ENCODE results near the gene DNAL1. TPM values are rescaled to one million over a fixed set of nuclear protein-coding genes. Genes with fewer than 3 reads are reported as not detected.

The DNAL1 gene
- total and polyA plus RNA-seq, 10 of the 15 experiments (the other 5 are each of a cell fraction or from before 2014, with no cell fraction given): 2.4 to 18.2 (median 7.4) TPM

DNA sequence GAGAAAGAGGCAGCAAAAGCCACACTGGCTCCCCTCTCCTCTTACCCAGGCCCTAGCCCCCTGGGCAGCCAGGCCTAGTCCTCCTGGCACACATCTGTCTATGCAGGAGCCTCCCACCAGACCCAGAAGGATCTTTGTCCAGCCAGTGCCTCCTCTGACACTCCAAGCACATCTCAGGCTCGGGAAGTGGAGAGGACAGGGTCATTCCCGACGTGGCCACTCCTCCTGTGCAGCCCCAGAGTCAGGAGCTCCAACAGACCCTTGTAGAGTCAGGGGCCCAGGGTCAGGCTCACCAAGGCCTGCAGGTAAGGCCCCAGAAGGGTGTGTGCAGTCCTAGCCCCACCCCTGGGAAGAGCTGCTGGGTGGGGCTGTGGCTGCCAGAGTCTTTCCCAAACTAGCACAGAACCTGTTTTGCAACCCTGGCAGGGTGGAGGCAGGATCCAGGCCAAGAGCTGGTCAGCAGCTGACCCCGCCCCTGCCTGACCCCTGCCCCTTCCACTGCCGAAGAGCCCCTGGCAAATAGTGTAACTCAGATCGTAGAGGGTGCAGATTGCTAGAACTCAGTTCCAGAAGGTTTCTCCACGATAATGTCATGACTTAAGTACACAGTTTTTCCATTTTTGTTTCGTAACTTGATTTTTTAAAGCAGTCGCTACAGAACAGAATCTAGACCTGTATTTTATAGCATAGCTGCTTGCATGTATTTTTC, 96.0 kb downstream of the DNAL1 start:
- H3K4me3 ChIP-seq: peak overlapping the region; percentile 55; the same call in 1 of the 2 replicates
- no peak overlapping the region for H2AFZ ChIP-seq (ENCODE audit: control insufficient read depth, low read depth, low read length)
- H4K20me1 ChIP-seq (ENCODE audit: control insufficient read depth, insufficient read depth): peaks cover 24% of the 10 kb centered on the region
- H3K27ac ChIP-seq (ENCODE audit: control insufficient read depth, insufficient read depth): peak overlapping the region; percentile 81
- ATAC-seq (no peak), FAIRE-seq (no peak), DNase-seq (ENCODE audit: low read depth, low spot score) (no peak)
- BruUV-seq (replicated peaks): no TSS peak
- in situ Hi-C loops (cut with MboI): loop anchor here (5.0 to 25.0 kb wide), 2 partner anchors 87 to 297 kb away; no protein-coding TSS in a partner anchor
- H3K79me2 ChIP-seq (ENCODE audit: control insufficient read depth, insufficient read depth, low read length): peaks cover 76% of the 10 kb centered on the region
- peaks cover 49% of the 10 kb centered on the region for H3K4me1 ChIP-seq (ENCODE audit: control insufficient read depth, insufficient read depth, low read length)
- intact Hi-C loops (cut with micrococcal nuclease; ENCODE audit: unreplicated experiment): no loop called here
- POLR2A ChIA-PET: interaction anchor here (1.3 to 6.7 kb wide), 3 partner anchors 12 to 56 kb away, joined by 3 to 54 read pairs (median 4); no protein-coding TSS in a partner anchor
- WGBS (ENCODE audit: insufficient coverage, insufficient replicate concordance, low lambda C conversion rate, missing lambda C conversion rate): 78% methylated on average over 9 of the region's 9 CpGs
- peaks cover 21 to 44% of the 10 kb centered on the region in 2 experiments for H3K36me3 ChIP-seq (ENCODE audit: control insufficient read depth in 2 of 2, insufficient read depth in 2 of 2, low read length in 1 of 2)
- H3K9me3 ChIP-seq (replicated peaks; ENCODE audit: control insufficient read depth, insufficient read depth, low read length): no peaks in the 10 kb centered on the region
- peak overlapping the region; percentile 96 for H3K4me2 ChIP-seq (ENCODE audit: control insufficient read depth, insufficient read depth)
- SMC1A ChIA-PET (ENCODE audit: uncharacterized antibody, unreplicated experiment): interaction anchor here (0.9 to 6.7 kb wide), 7 partner anchors 8 to 85 kb away, joined by 3 to 60 read pairs (median 11); no protein-coding TSS in a partner anchor
- CTCF ChIA-PET: interaction anchor here (1.6 to 21.0 kb wide), 6 partner anchors 9 to 117 kb away, joined by 4 to 288 read pairs (median 28); a partner anchor contains a TSS
- H3K27me3 ChIP-seq (replicated peaks in 1 of 2; ENCODE audit: control insufficient read depth in 2 of 2, insufficient read depth in 2 of 2, low read length in 1 of 2): no peaks in the 10 kb centered on the region
- RAD21 ChIA-PET (ENCODE audit: unreplicated experiment): interaction anchor here (0.8 to 8.5 kb wide), 11 partner anchors 9 to 86 kb away, joined by 3 to 114 read pairs (median 5); a partner anchor contains a TSS
- no peak overlapping the region for H3K9ac ChIP-seq (ENCODE audit: control insufficient read depth, insufficient read depth, low read length)
- TF ChIP-seq, protein P1, sequence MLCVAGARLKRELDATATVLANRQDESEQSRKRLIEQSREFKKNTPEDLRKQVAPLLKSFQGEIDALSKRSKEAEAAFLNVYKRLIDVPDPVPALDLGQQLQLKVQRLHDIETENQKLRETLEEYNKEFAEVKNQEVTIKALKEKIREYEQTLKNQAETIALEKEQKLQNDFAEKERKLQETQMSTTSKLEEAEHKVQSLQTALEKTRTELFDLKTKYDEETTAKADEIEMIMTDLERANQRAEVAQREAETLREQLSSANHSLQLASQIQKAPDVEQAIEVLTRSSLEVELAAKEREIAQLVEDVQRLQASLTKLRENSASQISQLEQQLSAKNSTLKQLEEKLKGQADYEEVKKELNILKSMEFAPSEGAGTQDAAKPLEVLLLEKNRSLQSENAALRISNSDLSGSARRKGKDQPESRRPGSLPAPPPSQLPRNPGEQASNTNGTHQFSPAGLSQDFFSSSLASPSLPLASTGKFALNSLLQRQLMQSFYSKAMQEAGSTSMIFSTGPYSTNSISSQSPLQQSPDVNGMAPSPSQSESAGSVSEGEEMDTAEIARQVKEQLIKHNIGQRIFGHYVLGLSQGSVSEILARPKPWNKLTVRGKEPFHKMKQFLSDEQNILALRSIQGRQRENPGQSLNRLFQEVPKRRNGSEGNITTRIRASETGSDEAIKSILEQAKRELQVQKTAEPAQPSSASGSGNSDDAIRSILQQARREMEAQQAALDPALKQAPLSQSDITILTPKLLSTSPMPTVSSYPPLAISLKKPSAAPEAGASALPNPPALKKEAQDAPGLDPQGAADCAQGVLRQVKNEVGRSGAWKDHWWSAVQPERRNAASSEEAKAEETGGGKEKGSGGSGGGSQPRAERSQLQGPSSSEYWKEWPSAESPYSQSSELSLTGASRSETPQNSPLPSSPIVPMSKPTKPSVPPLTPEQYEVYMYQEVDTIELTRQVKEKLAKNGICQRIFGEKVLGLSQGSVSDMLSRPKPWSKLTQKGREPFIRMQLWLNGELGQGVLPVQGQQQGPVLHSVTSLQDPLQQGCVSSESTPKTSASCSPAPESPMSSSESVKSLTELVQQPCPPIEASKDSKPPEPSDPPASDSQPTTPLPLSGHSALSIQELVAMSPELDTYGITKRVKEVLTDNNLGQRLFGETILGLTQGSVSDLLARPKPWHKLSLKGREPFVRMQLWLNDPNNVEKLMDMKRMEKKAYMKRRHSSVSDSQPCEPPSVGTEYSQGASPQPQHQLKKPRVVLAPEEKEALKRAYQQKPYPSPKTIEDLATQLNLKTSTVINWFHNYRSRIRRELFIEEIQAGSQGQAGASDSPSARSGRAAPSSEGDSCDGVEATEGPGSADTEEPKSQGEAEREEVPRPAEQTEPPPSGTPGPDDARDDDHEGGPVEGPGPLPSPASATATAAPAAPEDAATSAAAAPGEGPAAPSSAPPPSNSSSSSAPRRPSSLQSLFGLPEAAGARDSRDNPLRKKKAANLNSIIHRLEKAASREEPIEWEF (IDR thresholded peaks at IDR 0.05; ENCODE audit: insufficient replicate concordance, low read depth, low read length): no peak
- TF ChIP-seq SREBF1 (IDR thresholded peaks at IDR 0.05; ENCODE audit: low read length) (no peak), ZNF217 (IDR thresholded peaks at IDR 0.05) (no peak), FOXK2 (IDR thresholded peaks at IDR 0.05) (no peak), NR2C2 (IDR thresholded peaks at IDR 0.05; ENCODE audit: borderline replicate concordance, control insufficient read depth, insufficient read length, low read depth) (no peak), ZNF207 (IDR thresholded peaks at IDR 0.05; ENCODE audit: borderline replicate concordance) (no peak), HCFC1 (IDR thresholded peaks at IDR 0.05; ENCODE audit: low read length) (no peak), NBN (IDR thresholded peaks at IDR 0.05) (no peak)
- TF ChIP-seq, protein P2, sequence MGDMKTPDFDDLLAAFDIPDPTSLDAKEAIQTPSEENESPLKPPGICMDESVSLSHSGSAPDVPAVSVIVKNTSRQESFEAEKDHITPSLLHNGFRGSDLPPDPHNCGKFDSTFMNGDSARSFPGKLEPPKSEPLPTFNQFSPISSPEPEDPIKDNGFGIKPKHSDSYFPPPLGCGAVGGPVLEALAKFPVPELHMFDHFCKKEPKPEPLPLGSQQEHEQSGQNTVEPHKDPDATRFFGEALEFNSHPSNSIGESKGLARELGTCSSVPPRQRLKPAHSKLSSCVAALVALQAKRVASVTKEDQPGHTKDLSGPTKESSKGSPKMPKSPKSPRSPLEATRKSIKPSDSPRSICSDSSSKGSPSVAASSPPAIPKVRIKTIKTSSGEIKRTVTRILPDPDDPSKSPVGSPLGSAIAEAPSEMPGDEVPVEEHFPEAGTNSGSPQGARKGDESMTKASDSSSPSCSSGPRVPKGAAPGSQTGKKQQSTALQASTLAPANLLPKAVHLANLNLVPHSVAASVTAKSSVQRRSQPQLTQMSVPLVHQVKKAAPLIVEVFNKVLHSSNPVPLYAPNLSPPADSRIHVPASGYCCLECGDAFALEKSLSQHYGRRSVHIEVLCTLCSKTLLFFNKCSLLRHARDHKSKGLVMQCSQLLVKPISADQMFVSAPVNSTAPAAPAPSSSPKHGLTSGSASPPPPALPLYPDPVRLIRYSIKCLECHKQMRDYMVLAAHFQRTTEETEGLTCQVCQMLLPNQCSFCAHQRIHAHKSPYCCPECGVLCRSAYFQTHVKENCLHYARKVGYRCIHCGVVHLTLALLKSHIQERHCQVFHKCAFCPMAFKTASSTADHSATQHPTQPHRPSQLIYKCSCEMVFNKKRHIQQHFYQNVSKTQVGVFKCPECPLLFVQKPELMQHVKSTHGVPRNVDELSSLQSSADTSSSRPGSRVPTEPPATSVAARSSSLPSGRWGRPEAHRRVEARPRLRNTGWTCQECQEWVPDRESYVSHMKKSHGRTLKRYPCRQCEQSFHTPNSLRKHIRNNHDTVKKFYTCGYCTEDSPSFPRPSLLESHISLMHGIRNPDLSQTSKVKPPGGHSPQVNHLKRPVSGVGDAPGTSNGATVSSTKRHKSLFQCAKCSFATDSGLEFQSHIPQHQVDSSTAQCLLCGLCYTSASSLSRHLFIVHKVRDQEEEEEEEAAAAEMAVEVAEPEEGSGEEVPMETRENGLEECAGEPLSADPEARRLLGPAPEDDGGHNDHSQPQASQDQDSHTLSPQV (IDR thresholded peaks at IDR 0.05): no peak
- TF ChIP-seq, protein P3, sequence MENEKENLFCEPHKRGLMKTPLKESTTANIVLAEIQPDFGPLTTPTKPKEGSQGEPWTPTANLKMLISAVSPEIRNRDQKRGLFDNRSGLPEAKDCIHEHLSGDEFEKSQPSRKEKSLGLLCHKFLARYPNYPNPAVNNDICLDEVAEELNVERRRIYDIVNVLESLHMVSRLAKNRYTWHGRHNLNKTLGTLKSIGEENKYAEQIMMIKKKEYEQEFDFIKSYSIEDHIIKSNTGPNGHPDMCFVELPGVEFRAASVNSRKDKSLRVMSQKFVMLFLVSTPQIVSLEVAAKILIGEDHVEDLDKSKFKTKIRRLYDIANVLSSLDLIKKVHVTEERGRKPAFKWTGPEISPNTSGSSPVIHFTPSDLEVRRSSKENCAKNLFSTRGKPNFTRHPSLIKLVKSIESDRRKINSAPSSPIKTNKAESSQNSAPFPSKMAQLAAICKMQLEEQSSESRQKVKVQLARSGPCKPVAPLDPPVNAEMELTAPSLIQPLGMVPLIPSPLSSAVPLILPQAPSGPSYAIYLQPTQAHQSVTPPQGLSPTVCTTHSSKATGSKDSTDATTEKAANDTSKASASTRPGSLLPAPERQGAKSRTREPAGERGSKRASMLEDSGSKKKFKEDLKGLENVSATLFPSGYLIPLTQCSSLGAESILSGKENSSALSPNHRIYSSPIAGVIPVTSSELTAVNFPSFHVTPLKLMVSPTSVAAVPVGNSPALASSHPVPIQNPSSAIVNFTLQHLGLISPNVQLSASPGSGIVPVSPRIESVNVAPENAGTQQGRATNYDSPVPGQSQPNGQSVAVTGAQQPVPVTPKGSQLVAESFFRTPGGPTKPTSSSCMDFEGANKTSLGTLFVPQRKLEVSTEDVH (IDR thresholded peaks at IDR 0.05; ENCODE audit: low read depth, partially characterized antibody): no peak

Measured in GM12878 (cell line).